GM12878 (cell line): ENCODE results near the gene GBA2. TPM values are rescaled to one million over a fixed set of nuclear protein-coding genes. Genes with fewer than 3 reads are reported as not detected.
A peak's percentile ranks its signal among the peaks of the same experiment; 100 is the strongest.

Source experiments
- ATAC-seq: fragments of 200-7000 bp; cut with Tn5 transposase; 3 replicates; pipeline ENCODE4 v1.9.1; 2020; ENCODE audit warnings: mild to moderate bottlenecking, moderate library complexity
- Bru-seq: library from RNA; stranded (reverse); fragments of 400-500 nt; gene quantifications from one replicate; lab custom pipeline; 2021; lab: Mats Ljungman, UMichigan
- BruChase-seq, 2 experiments: library from RNA; stranded (reverse); fragments of 400-500 nt; gene quantifications; one replicate each; lab custom pipeline; 2021; lab: Mats Ljungman, UMichigan
- BruUV-seq: library from RNA; stranded (reverse); fragments of 400-500 nt; replicated peaks from 2 replicates; lab custom pipeline; 2021; lab: Mats Ljungman, UMichigan
- CTCF ChIA-PET: fragments of 300-600 bp; sonication (Branson Sonifier 250); formaldehyde crosslinking; extraction: SDS; loops from one replicate; lab custom pipeline; 2021; ENCODE audit warnings: inconsistent platforms; lab: Yijun Ruan, JAX
- POLR2A ChIA-PET: fragments of 350-600 bp; formaldehyde crosslinking; extraction: SDS; loops from one replicate; lab custom pipeline; 2021; ENCODE audit warnings: inconsistent platforms; lab: Charles Lee
- RAD21 ChIA-PET: fragments of 300-600 bp; sonication (Branson Sonifier 250); formaldehyde crosslinking; loops from one replicate; lab custom pipeline; 2023; ENCODE audit warnings: antibody characterized with exemption; ENCODE audit not compliant: unreplicated experiment; lab: Charles Lee
- SMC1A ChIA-PET: fragments of 300-600 bp; sonication (Branson Sonifier 250); formaldehyde crosslinking; loops from one replicate; lab custom pipeline; 2023; ENCODE audit not compliant: unreplicated experiment, uncharacterized antibody; lab: Charles Lee
- DNase-seq: peaks from one replicate; pipeline ENCODE4 v3.0.0-alpha.2; 2011; ENCODE audit warnings: low read depth, low spot score
- FAIRE-seq: peaks from 3 replicates; lab custom pipeline; 2011; peaks lifted over from hg19 to GRCh38; lab: Jason Lieb, UNC
- H2AFZ ChIP-seq: 2 replicates; pipeline ENCODE4 v1.6.0; 2011; ENCODE audit warnings: low read depth, low read length, control low read depth; ENCODE audit not compliant: control insufficient read depth
- H3K27ac ChIP-seq: 2 replicates; pipeline ENCODE4 v1.5.1; 2011; ENCODE audit warnings: control low read depth; ENCODE audit not compliant: control insufficient read depth, insufficient read depth
- H3K27me3 ChIP-seq, 2 experiments: replicated peaks in 1 of 2; 2 replicates each; pipeline versions ENCODE4 v1.6.0 to v1.6.1; 2011; ENCODE audit warnings: low read length in 1 of 2; ENCODE audit not compliant: control insufficient read depth in 2 of 2, insufficient read depth in 2 of 2
- H3K36me3 ChIP-seq, 2 experiments: 2 replicates each; pipeline ENCODE4 v1.5.1; 2011; ENCODE audit warnings: low read length in 1 of 2; ENCODE audit not compliant: control insufficient read depth in 2 of 2, insufficient read depth in 2 of 2
- H3K4me1 ChIP-seq: 2 replicates; pipeline ENCODE4 v1.6.1; 2011; ENCODE audit warnings: mild to moderate bottlenecking, low read length, moderate library complexity, mixed read lengths; ENCODE audit not compliant: control insufficient read depth, insufficient read depth
- H3K4me2 ChIP-seq: 2 replicates; pipeline ENCODE4 v1.6.0; 2011; ENCODE audit warnings: control low read depth; ENCODE audit not compliant: control insufficient read depth, insufficient read depth
- H3K4me3 ChIP-seq: fragments of 200-600 bp; sonication (generic); 2 replicates; pipeline ENCODE4 v1.5.1; 2016
- H3K79me2 ChIP-seq: 2 replicates; pipeline ENCODE4 v1.6.0; 2011; ENCODE audit warnings: low read length; ENCODE audit not compliant: control insufficient read depth, insufficient read depth
- H3K9ac ChIP-seq: 2 replicates; pipeline ENCODE4 v1.8.0; 2011; ENCODE audit warnings: low read length, control low read depth, mixed read lengths; ENCODE audit not compliant: control insufficient read depth, insufficient read depth
- H3K9me3 ChIP-seq: replicated peaks from 3 replicates; pipeline ENCODE4 v1.5.1; 2011; ENCODE audit warnings: mild to moderate bottlenecking, low read length; ENCODE audit not compliant: control insufficient read depth, insufficient read depth
- H4K20me1 ChIP-seq: 2 replicates; pipeline ENCODE4 v1.6.0; 2011; ENCODE audit not compliant: control insufficient read depth, insufficient read depth
- GABPA ChIP-seq: IDR thresholded peaks from 2 replicates; pipeline ENCODE4 v1.6.1; 2014; ENCODE audit warnings: antibody characterized with exemption, low read depth, mild to moderate bottlenecking, inconsistent platforms
- NR2C1 ChIP-seq: fragments of 450-650 bp; IDR thresholded peaks from 2 replicates; pipeline ENCODE4 v1.6.1; 2017; ENCODE audit warnings: antibody characterized with exemption, mild to moderate bottlenecking, moderate library complexity
- POLR2AphosphoS2 ChIP-seq: IDR thresholded peaks from 2 replicates; pipeline ENCODE4 v1.6.1; 2011; ENCODE audit warnings: low read depth, mild to moderate bottlenecking, low read length, improper control_type of control experiment, moderate library complexity
- WGBS: methylation state at CpG from one replicate; pipeline ENCODE4 v1.1.6; 2016; ENCODE audit warnings: low lambda C conversion rate; ENCODE audit not compliant: insufficient replicate concordance, insufficient coverage; ENCODE audit errors: missing lambda C conversion rate; 5-methylcytosine and 5-hydroxymethylcytosine counted together
- in situ Hi-C: fragments of 300-500 bp; cut with MboI; formaldehyde crosslinking; loops from 9 replicates; pipeline ENCODE4 v1.14.3; 2018; ENCODE audit warnings: mixed read lengths
- intact Hi-C: fragments of 100-400 bp; cut with micrococcal nuclease; formaldehyde crosslinking; loops from one replicate; pipeline ENCODE4 v1.14.2; 2022; ENCODE audit not compliant: unreplicated experiment
- long read RNA-seq, 2 experiments: library from polyadenylated mRNA; unstranded; transcript quantifications; one replicate each; pipeline ENCODE4 v2.0.0, GENCODE V29; 2019 to 2020
- polyA minus RNA-seq, 3 experiments: library from RNA; depleted of rRNA, polyadenylated mRNA; stranded (reverse); fragments of >200 nt; gene quantifications; 2 replicates each; pipeline ENCODE4 v1.2.3, GENCODE V29; 2011
- polyA plus RNA-seq, 11 experiments: library from polyadenylated mRNA; depleted of rRNA in 4 of 11; unstranded in 6 of 11; stranded (reverse) in 5 of 11; fragments of >200 nt; fragmentation: Nextera tagmentation in 4 of 11; fragmentation: Illumina TruSeq in 1 of 11; extraction: Ambion mirVana in 4 of 11; extraction: Trizol in 1 of 11; gene quantifications; 1 replicate in 1 of 11; 2 replicates in 10 of 11; pipeline versions ENCODE4 v1.2.1 to v1.2.3, GENCODE V29; 2011 to 2016; ENCODE audit warnings: inconsistent platforms in 2 of 11, missing spikeins in 2 of 11, low read depth in 1 of 11
- total RNA-seq, 4 experiments: library from RNA; depleted of rRNA in 3 of 4; stranded (reverse); fragments of >200 nt in 3 of 4; fragmentation: Illumina TruSeq in 1 of 4; extraction: Trizol in 1 of 4; gene quantifications; 2 replicates each; pipeline versions ENCODE4 v1.2.1 to v1.2.3, GENCODE V29; 2013 to 2021
- TF ChIP-seq, protein P1 (sequence below): fragments of 450-650 bp; IDR thresholded peaks from 2 replicates; pipeline ENCODE4 v1.6.1; 2017; ENCODE audit warnings: mild to moderate bottlenecking, moderate library complexity
- TF ChIP-seq, protein P2 (sequence below): fragments of 450-650 bp; formaldehyde crosslinking; IDR thresholded peaks from 2 replicates; pipeline ENCODE4 v1.5.0; 2022; ENCODE audit warnings: mild to moderate bottlenecking, missing genetic modification characterization
- TF ChIP-seq, protein P3 (sequence below), 3 experiments: IDR thresholded peaks in 2 of 3; conservative IDR thresholded peaks in 1 of 3; 2 replicates each; pipeline ENCODE4 v1.5.1; 2011; ENCODE audit warnings: low read depth in 3 of 3, low read length in 3 of 3, mild to moderate bottlenecking in 3 of 3, control low read depth in 2 of 3, moderate library complexity in 2 of 3, inconsistent platforms in 1 of 3, mixed read lengths in 1 of 3; ENCODE audit not compliant: control insufficient read depth in 2 of 3, insufficient read depth in 1 of 3; ENCODE audit errors: extremely low read depth in 1 of 3

GBA2 gene
- 106 and 126 TPM in 2 replicates for total RNA-seq (2013; cell fraction: nucleolus; rRNA removed)
- total RNA-seq (2014; rRNA removed) (24.2 and 25.3 TPM in 2 replicates), total RNA-seq (2014; rRNA removed; fragmentation: Illumina TruSeq; extraction: Trizol) (18.6 and 23.4 TPM in 2 replicates), total RNA-seq (2021) (35.8 and 40.8 TPM in 2 replicates), polyA plus RNA-seq (2011; rRNA removed) (35.1 and 44.0 TPM in 2 replicates), polyA plus RNA-seq (2014; fragmentation: Illumina TruSeq; extraction: Trizol) (33.0 and 36.1 TPM in 2 replicates), polyA plus RNA-seq (2014; fragmentation: Nextera tagmentation; extraction: Ambion mirVana) (10 to 100 TPM; 15.3 TPM), polyA plus RNA-seq (2014; rRNA removed) (45.1 and 48.8 TPM in 2 replicates), polyA plus RNA-seq (2016; fragmentation: Nextera tagmentation; extraction: Ambion mirVana) (10 to 100 TPM; 27.4 to 30.8 TPM), polyA minus RNA-seq (2011; rRNA and poly(A)+ RNA removed) (45.0 and 53.6 TPM in 2 replicates), Bru-seq, nascent RNA (percentile 81 among the genes with signal in this experiment), BruChase-seq, experiment 1, labeled RNA remaining after a 6-hour chase (percentile 84 among the genes with signal in this experiment), BruChase-seq, experiment 2, labeled RNA remaining after a 2-hour chase (percentile 86 among the genes with signal in this experiment)
- polyA plus RNA-seq (2011; ENCODE audit: low read depth) = 22.2 TPM
- 41.4 and 54.0 TPM in 2 replicates for polyA plus RNA-seq (2011; cell fraction: cytosol; rRNA removed)
- 261 and 281 TPM in 2 replicates for polyA plus RNA-seq (2011; cell fraction: nucleus; rRNA removed)
- 29.4 and 33.7 TPM in 2 replicates for polyA plus RNA-seq (2012)
- 10.7 and 13.1 TPM in 2 replicates for polyA minus RNA-seq (2011; cell fraction: cytosol; rRNA and poly(A)+ RNA removed)
- 48.5 and 85.3 TPM in 2 replicates for polyA minus RNA-seq (2011; cell fraction: nucleus; rRNA and poly(A)+ RNA removed)
- long read RNA-seq, experiment 1, partial matches to known transcripts = 0 of 3 reads
- long read RNA-seq, experiment 1, other reads (novel, unspliced or antisense) = 1 of 3 reads
- long read RNA-seq, experiment 2, partial matches to known transcripts = 14 of 26 reads
- long read RNA-seq, experiment 2, other reads (novel, unspliced or antisense) = 9 of 26 reads

DNA sequence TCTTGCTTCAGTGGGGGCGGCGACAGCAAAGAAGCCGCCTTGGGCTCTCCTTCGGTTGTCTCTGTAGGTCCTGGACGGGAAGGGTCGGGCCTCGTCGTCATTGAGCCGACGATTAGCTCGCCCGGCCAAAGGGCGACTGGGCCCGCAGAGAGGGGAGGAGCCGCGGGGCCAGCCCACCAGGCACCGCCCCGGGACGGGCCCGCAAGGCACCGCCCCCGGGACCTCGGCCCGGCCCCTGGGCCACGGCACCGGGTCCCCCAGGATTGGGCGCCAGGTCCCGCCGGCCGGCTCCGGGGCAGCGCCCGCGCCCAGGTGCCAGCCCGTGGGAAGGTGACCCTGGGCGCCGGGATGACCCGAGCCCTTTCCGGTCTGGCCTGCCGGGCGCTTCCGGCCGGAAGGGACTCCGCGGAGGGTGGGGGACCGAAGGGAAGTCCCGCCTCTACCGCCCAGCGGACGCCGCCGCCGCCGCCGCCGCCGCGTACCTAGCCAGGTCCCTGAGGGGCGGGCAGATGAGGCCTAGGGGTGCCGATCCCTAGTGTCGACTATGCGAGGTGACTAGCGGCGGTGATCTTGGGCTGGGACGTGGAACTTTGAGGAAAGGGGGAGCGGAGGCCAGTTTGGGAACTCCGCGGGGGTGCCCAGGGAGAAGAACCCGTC lies at the start of gene GBA2, which contains the start of gene RGP1:
GBA2 (minus strand) TSS at position 371 of the 657 bp plus-strand sequence. CDS start 524 bp downstream, outside the sequence.
RGP1 (plus strand) TSS at position 430 of the 657 bp plus-strand sequence. CDS start 469 bp downstream, outside the sequence.
- peaks cover 4% of the 10 kb centered on the region for H3K4me1 ChIP-seq
- no TSS peak for BruUV-seq
- RAD21 ChIA-PET = interaction anchor here (0.7 to 5.0 kb wide), 19 partner anchors 8 to 145 kb away, joined by 3 to 74 read pairs (median 4); partner anchors contain the start of genes CREB3, FAM221B, SPAG8 and TLN1
- H4K20me1 ChIP-seq = no peaks in the 10 kb centered on the region; the same call in 1 of the 2 replicates
- FAIRE-seq = no peak
- H3K9me3 ChIP-seq = no peaks in the 10 kb centered on the region
- peaks cover 7 to 25% of the 10 kb centered on the region in 2 experiments for H3K36me3 ChIP-seq
- H2AFZ ChIP-seq = peak within 1 kb of the TSS; percentile 87
- WGBS = under 1% methylated on average over 65 of the region's 69 CpGs
- peak within 1 kb of the TSS; percentile 75 for H3K27ac ChIP-seq
- POLR2A ChIA-PET = interaction anchor here (0.6 to 6.2 kb wide), 17 partner anchors 8 to 678 kb away, joined by 3 to 70 read pairs (median 4); partner anchors contain the start of genes ARHGEF39, CCDC107, CREB3 and HINT2
- peak within 1 kb of the TSS; percentile 82 for H3K9ac ChIP-seq
- SMC1A ChIA-PET = interaction anchor here (0.8 to 4.1 kb wide), 13 partner anchors 10 to 133 kb away, joined by 3 to 39 read pairs (median 5); partner anchors contain the start of genes CCDC107, CREB3, SIT1 and SPAG8
- peak within 1 kb of the TSS; percentile 99 for H3K4me3 ChIP-seq
- CTCF ChIA-PET = interaction anchor here (0.7 to 9.5 kb wide), 19 partner anchors 8 to 145 kb away, joined by 3 to 147 read pairs (median 6); partner anchors contain the start of genes ARHGEF39, CCDC107, CREB3 and HINT2
- peak within 1 kb of the TSS; percentile 91 for H3K4me2 ChIP-seq
- intact Hi-C loops (loop anchor here (1.0 kb wide), 2 partner anchors 13 to 17 kb away; partner anchors contain the start of genes CREB3 and TLN1), in situ Hi-C loops (no loop called here)
- no peak for DNase-seq
- peaks cover 49% of the 10 kb centered on the region for H3K79me2 ChIP-seq
- H3K27me3 ChIP-seq = no peaks in the 10 kb centered on the region
- peak; percentile 93 for ATAC-seq
- TF ChIP-seq GABPA (peak; percentile 89), NR2C1 (peak; percentile 90), POLR2AphosphoS2 (no peak; the same call in 1 of the 2 replicates)
- TF ChIP-seq, protein P1, sequence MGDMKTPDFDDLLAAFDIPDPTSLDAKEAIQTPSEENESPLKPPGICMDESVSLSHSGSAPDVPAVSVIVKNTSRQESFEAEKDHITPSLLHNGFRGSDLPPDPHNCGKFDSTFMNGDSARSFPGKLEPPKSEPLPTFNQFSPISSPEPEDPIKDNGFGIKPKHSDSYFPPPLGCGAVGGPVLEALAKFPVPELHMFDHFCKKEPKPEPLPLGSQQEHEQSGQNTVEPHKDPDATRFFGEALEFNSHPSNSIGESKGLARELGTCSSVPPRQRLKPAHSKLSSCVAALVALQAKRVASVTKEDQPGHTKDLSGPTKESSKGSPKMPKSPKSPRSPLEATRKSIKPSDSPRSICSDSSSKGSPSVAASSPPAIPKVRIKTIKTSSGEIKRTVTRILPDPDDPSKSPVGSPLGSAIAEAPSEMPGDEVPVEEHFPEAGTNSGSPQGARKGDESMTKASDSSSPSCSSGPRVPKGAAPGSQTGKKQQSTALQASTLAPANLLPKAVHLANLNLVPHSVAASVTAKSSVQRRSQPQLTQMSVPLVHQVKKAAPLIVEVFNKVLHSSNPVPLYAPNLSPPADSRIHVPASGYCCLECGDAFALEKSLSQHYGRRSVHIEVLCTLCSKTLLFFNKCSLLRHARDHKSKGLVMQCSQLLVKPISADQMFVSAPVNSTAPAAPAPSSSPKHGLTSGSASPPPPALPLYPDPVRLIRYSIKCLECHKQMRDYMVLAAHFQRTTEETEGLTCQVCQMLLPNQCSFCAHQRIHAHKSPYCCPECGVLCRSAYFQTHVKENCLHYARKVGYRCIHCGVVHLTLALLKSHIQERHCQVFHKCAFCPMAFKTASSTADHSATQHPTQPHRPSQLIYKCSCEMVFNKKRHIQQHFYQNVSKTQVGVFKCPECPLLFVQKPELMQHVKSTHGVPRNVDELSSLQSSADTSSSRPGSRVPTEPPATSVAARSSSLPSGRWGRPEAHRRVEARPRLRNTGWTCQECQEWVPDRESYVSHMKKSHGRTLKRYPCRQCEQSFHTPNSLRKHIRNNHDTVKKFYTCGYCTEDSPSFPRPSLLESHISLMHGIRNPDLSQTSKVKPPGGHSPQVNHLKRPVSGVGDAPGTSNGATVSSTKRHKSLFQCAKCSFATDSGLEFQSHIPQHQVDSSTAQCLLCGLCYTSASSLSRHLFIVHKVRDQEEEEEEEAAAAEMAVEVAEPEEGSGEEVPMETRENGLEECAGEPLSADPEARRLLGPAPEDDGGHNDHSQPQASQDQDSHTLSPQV = 0 out of 2 replicates have a peak, but pooled peaks have one; percentile 57
- TF ChIP-seq, protein P2, sequence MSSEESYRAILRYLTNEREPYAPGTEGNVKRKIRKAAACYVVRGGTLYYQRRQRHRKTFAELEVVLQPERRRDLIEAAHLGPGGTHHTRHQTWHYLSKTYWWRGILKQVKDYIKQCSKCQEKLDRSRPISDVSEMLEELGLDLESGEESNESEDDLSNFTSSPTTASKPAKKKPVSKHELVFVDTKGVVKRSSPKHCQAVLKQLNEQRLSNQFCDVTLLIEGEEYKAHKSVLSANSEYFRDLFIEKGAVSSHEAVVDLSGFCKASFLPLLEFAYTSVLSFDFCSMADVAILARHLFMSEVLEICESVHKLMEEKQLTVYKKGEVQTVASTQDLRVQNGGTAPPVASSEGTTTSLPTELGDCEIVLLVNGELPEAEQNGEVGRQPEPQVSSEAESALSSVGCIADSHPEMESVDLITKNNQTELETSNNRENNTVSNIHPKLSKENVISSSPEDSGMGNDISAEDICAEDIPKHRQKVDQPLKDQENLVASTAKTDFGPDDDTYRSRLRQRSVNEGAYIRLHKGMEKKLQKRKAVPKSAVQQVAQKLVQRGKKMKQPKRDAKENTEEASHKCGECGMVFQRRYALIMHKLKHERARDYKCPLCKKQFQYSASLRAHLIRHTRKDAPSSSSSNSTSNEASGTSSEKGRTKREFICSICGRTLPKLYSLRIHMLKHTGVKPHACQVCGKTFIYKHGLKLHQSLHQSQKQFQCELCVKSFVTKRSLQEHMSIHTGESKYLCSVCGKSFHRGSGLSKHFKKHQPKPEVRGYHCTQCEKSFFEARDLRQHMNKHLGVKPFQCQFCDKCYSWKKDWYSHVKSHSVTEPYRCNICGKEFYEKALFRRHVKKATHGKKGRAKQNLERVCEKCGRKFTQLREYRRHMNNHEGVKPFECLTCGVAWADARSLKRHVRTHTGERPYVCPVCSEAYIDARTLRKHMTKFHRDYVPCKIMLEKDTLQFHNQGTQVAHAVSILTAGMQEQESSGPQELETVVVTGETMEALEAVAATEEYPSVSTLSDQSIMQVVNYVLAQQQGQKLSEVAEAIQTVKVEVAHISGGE (CRISPR knock-in tag) = peak; percentile 54
- TF ChIP-seq, protein P3, sequence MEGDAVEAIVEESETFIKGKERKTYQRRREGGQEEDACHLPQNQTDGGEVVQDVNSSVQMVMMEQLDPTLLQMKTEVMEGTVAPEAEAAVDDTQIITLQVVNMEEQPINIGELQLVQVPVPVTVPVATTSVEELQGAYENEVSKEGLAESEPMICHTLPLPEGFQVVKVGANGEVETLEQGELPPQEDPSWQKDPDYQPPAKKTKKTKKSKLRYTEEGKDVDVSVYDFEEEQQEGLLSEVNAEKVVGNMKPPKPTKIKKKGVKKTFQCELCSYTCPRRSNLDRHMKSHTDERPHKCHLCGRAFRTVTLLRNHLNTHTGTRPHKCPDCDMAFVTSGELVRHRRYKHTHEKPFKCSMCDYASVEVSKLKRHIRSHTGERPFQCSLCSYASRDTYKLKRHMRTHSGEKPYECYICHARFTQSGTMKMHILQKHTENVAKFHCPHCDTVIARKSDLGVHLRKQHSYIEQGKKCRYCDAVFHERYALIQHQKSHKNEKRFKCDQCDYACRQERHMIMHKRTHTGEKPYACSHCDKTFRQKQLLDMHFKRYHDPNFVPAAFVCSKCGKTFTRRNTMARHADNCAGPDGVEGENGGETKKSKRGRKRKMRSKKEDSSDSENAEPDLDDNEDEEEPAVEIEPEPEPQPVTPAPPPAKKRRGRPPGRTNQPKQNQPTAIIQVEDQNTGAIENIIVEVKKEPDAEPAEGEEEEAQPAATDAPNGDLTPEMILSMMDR (IDR thresholded peaks at IDR 0.05 in 2 of 3, conservative IDR thresholded peaks at IDR 0.05 in 1 of 3; ENCODE audit: control insufficient read depth in 2 of 3, extremely low read depth in 1 of 3, insufficient read depth in 1 of 3, low read depth in 3 of 3, low read length in 3 of 3) = no peak
